ENCODE data around the gene ADK.

The ADK gene

DNA sequence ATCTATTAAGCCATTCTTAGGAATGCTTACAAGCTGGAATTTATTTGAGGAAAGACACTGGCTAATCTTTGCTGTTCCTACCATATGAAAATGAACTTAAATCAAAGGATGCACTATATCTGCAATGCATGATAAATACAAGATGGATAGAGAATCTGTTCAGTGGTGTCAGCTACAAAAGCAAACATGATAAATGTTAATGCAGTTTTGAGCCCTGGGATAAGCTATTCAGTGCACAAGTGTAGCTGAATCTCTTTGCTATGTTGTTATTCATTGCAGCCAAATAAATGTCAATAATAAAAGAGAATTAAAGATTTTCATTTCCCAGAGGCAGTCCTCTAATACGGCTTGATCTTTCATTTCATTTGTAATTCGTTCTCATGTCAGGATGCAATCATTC lies 451.6 kb downstream of the ADK start:
- no peak for DNase-seq (ENCODE audit: low spot score)

DNA sequence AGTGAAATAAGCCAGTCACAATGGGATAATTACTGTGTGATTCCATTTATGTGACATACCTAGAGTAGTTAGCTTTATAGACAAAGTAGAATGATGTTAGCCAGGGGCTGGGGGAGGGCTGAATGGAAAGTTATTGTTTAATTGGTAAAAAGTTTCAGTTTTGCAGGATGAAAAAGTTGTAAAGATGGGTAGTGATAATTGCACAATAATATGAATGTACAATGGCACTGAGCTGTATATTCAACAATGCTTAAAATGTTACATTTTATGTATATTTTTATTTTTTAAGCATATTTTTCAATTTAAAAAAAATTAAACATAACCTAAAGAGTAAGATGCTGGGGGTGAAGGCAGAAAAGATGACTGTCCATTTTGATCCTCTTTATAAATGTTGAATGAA lies 459.3 kb downstream of the ADK start:
- no peak for DNase-seq (ENCODE audit: low spot score)

DNA sequence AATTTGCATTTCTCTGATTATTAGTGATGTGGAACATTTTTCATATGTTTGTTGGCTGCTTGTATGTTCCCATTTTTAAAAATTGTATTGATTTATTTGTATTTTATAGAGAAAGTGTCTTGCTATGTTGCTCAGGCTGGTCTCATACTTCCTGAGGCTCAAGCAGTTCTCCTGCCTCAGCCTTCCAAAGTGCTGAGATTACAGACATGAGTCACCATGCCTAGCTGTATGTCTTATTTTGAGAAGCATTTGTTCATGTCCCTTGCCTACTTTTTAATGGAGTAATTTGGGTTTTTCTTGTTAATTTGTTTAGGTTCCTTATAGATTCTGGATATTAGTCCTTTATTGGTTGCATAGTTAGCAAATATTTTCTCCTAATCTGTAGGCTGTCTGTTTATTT lies 461.2 kb downstream of the ADK start:
- no peak for DNase-seq (ENCODE audit: low spot score)

DNA sequence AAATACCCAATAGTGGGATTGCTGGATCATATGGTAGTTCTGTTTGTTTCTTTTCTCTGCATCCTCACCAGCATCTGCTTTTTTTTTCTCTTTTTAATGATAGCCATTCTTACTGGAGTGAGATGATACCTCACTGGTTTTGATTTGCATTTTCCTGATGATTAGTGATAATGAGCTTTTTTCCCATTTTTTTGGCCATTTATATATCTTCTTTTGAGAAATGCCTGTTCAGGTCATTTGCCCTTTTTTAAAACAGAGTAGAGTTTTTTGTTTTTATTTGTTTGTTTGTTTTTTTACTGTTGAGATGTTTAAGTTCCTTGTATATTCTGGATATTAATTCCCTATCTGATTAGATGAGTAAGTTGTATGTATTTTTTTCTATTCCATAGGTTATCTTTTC lies 469.6 kb downstream of the ADK start:
- no peak for DNase-seq (ENCODE audit: low spot score)

DNA sequence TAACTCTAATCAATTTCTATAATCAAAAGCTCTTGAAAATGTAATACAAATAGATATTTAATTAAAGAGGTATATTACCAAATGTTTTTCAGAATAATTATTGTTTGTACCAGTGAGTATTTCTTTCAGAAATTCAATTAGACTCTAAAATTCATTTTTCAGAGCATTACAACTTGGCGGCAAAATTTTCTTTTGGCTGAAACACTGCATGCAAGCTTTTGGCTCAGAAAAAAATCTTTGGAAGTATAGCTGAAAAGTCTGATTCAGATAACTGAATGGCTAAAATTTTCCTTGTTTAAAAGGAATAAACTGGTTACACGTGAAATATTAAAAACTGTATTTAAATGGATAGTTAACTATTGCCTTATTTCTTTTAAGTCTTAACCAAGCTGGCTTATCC lies 472.8 kb downstream of the ADK start:
- no peak for DNase-seq (ENCODE audit: low spot score)

DNA sequence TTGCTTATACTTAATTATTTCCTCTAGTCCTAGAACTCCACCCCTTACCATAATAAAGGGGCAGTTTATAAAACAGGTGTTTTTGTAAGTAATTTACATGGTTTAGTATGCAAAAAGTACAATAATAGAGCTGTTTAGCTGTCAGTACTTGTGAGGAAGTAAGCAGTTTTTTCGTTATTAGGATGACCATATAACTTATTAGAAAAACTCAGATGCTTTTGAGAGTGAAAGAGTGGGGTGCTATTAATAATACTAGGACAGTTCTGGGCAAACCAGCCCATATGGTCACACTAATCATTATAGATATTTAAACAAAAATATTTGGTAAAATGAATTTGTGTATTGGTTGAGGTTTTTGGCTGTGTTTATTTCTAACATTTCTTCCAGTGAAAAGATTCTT lies 473.5 kb downstream of the ADK start:
- DNase-seq (ENCODE audit: low spot score) = no peak

DNA sequence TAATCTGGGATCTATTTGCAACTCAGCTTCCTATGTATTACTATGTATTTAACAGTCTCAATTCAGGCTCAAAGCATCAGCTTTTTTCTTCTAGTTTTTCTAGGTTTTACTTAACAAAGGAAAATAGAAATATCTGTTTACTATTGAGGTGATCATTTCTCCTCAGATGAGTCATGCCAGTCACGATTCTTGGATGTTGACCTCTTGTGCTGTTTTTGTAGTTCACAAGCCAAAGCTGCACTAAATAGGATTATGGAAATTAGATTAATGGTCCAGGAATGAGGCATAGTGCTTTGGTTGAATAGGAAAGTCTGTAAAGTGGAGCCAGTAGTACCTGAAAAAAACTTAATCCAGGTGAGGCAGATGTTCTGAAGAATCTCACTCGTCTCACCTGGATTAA lies 477.1 kb downstream of the ADK start:
- DNase-seq (ENCODE audit: low spot score) = no peak

DNA sequence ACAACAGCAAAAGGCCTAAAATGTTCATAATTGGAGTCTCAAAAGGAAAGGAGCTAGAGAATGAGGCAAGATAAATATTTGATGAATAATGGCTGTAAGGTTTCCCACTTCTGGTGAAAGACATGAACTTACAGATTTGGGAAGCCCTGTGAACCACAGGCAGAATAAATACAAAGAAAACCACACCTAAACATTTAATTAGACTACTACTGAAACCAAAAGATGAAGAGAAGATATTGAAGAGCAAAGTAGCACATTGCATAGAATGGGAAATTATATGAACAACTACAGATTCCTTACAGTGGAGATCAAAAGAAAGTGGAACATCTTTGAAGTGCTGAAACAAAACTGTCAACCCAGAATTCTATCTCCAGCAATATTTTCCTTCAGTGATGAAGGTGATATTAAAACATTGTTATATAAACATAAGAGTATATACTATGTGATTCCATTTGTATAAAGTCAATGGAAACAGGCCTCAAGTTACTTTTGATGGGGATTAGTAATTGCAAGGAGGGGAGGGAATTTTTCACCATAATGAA lies 484.0 kb downstream of the ADK start:
- DNase-seq (ENCODE audit: low spot score) = no peak

DNA sequence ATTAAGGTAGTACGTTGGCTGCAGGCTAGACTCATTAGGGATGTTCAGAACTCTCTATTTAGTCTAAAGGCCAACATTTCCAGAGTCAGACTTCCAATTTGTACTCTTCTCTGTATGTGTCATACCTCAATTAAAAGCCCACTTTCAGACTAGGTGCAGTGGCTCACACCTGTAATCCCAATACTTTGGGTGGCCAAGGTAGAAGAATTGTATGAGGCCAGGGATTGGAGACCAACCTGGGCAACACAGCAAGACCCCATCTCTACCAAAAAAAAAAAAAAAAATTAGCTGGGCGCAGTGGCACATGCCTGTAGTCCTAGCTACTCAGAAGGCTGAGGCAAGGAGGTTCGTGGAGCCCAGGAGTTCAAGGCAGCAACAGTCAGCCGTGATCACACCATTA lies 484.6 kb downstream of the ADK start:
- no peak for DNase-seq (ENCODE audit: low spot score)

DNA sequence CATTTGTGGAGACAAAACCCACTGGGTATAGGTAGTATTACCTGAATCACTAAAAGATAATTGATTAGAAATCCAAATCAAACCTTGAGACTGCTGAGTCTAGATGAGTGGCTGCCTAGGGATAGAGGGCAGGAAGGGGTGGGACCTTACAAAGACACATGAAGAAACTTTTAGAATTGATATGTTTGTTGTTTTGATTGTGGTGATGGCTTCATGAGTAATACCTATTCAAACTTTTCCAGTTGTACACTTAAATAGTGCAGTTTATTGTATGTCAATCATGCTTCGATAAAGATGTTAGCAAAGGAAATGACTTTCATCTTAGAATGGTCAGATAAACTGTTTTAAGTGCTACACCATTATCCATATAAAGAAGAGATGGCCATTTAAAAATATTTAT lies 486.7 kb downstream of the ADK start:
- no peak for DNase-seq (ENCODE audit: low spot score)

DNA sequence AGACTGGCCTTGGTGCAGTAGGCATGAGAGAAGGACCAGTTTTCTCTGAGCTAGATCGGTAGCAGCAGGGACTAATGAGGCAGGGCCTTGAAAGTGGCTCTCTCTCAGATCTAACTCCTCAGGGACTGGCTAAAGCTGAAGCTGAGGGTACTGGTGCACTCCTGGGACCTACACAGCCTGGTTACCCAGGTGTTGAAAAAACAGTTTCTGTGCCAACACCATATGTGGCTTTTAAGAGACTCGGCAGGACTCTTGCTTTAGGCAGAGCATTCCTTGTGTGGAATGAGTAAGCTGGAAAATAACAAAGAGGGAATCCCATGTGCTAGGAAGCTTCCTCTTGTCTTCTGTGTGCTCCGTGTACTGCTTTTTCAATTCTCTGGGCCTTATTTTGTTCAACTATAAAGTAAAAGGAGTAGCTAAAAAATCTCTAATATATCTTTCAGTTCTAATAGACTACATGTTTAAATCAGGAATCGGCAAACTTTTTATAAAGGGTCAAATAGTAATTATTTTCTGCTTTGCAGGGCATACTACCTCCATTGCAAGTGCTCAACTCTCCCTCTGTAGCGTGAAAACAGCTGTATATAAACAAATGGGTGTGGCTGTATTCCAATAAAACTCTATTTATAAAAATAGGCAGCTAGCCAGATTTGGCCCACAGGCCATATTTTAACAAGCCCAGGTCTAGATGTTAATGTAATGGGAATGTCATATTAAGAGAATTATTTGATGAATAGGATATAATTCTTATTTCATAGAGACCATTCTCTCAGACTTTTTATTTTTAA lies 489.3 kb downstream of the ADK start:
- DNase-seq (ENCODE audit: low spot score) = peak; percentile 26

DNA sequence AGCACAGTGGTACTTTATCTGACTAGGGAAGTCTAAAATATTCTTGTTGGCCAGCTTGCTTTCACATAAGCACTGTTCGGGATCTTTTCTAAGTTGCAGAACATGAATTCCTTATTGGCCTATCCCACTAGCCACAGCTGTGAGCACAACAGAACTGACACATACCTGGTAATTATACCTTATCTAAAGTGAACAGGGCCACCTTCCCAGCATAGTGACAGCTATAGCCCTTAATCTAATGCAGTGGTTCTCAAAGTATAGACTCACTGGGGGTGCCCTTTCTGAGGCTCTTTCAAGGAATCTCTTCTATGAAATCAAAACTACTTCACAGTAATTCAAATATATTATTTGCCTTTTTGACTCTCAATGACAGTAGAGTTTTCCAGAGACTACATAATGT lies 490.6 kb downstream of the ADK start:
- DNase-seq (ENCODE audit: low spot score) = no peak

DNA sequence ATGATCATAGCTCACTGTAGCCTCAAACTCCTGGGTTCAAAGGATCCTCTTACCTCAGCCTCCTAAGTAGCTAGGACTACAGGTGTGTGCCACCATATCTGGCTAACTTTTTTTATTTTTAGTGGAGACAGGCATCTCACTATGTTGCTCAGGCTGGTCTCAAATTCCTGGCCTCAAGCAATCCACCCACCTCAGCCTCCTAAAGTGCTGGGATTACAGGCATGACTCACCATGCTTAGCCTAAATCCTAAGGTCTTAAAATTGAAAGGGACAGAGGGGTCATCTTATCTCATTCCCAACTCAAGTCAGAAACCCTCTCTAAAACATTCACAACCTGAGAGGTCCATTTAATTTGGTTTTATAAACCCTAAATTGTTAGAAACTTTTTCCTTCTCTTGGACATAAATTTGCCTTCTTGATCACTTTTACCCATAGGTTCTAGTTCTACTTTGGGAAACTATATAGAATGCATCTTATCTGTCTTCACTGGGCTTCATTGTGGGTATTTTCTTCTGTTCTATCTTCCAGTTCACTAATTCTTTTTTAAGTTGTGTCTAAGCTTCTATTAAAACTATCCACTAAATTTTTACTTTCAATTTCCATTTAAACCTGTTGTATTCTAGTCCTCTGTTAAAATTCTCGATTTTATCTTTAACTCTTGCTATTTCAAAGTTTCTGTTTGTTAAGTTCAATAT lies 492.0 kb downstream of the ADK start:
- no peak for DNase-seq (ENCODE audit: low spot score)

DNA sequence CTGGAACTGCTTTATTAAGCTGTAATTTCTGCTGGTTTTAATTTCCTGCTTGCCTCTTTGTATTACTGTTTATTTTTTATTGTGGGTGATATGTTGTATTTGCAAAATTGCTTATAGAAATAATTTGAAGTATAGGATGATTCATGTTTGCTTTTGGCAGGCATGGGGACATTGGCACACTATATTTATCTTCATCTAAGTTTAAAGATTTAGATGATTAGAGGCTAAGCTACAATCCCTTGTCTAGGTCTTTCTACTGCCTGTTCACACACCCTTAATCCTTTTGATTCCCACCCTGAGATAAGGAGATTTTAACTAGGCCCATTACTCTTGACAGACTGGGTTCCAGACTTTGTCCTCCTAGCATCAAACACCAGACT lies 492.6 kb downstream of the ADK start:
- no peak for DNase-seq (ENCODE audit: low spot score)

DNA sequence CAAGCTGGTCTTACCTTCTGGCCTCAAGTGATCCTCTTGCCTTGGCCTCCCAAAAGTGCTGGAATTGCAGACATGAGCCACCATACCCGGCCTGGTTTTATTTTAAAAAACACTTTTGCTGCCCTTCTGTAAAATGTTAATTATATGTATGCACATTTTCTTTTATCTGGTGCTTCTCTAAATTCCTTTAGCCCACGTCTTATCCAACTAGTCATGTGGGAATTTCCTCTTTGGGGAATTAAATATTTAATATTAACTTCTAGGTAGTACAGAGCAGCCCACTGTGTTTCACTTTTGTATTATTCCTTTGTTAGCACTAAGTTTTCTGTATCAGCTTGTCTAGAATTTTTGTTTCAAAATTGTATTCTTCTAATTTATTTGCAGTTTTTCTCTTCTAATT lies 493.7 kb downstream of the ADK start:
- no peak for DNase-seq (ENCODE audit: low spot score)

DNA sequence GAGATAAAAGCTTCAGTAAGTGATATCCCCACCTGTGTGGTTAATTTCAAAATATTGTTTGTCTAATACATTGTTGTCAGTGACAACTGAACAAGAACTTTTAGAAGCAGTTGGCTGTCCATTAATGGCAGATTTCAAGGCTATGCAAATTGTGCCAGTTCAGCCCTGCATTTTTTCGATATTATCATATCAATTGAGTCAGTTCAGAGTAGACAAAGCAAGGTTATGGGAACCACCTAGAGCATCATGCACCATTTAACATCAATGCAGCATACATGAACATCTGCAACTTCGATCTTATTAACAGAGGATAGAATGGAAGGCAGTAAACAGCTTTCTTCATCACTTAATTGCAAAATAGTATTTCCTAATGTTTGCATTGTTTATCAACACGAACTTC lies 494.7 kb downstream of the ADK start:
- DNase-seq (ENCODE audit: low spot score) = no peak

DNA sequence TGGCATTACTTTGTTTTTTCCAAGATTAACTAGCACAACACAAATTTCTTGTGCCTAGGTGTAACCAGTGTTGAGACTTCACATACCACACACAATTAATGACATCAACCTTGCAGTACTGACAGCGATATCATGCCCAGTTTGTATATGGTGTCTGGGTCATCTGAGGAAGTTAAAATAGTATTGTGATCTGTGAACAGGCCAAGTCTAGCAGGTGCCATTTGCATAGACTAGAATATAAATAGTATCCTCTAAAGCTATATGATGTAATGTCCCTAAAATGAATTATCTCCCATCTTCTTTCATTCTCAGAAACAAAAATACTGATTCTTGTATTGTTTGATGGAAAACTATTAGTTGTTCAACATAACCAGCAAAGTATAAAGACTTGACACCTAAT lies 499.6 kb downstream of the ADK start:
- no peak for DNase-seq (ENCODE audit: low spot score)

DNA sequence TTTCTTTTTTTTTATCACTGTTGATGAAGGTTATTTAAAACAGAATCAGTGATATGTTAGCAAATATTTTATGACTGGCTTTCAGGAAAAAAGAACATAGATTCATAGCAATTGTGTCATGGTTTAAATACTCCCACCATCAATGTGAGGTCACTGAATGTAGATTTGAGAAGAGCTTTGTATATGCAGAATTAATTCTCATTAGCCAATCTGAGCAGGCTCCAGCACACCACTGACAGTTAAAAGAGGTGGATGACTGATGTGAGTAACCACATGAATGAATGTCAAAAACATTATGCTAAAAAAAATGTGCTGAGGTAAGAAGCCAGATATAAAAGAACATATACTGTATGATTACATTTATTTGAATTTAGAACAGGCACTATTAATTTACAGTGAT lies 500.5 kb downstream of the ADK start:
- DNase-seq (ENCODE audit: low spot score) = no peak

DNA sequence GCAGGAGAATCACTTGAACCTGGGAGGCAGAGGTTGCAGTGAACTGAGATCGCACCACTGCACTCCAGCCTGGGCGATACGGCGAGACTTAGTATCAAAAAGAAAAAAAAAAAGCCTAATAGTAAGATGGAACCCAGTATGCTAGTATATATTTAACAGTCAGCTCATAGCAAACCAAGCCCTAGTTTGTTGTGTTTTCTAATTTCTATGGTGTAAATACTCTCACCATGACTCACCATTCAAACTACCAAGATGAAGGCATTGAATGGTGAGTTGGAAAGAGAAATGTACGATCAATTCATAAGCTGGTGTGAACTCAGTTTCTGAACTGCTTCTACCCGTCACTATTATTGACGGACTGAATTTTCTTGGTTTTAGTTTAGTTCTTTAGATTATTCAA lies 501.6 kb downstream of the ADK start:
- DNase-seq (ENCODE audit: low spot score) = no peak

DNA sequence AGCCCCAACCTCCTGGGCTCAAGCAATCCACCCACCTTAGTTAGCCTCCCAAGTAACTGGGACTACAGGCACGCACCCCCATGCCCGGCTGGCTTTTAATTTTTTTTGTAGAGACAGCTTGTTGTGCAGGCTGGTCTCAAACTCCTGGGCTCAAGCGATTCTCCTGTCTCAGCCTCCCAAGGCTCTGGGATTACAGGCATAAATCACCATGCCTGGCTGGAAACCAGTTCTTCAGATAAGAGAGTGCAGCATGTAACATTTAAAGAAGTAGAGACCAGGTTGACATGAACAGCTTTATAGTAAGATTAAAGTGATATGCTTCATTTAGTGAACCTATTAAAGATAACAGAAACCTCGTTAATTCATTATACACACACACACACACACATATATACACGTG lies 507.5 kb downstream of the ADK start:
- no peak for DNase-seq (ENCODE audit: low spot score)

DNA sequence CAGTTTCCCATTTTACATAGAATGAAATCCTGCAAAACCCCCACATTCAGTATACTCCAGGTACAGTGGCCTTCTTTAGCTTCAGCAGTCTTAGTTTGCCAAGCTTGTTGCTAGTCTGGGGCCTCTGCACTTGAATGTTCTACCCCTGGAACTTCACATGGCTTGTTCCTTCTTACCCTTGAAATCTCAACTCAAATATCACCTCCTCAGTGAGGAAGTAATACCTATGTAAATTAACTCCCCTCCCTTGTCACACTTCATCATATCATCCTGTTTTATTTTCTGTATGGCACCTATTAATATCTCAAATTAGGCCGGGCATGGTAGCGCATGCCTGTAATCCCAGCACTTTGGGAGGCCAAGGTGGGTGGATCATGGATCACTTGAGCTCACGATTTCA lies 511.6 kb downstream of the ADK start:
- no peak for DNase-seq (ENCODE audit: low spot score)

DNA sequence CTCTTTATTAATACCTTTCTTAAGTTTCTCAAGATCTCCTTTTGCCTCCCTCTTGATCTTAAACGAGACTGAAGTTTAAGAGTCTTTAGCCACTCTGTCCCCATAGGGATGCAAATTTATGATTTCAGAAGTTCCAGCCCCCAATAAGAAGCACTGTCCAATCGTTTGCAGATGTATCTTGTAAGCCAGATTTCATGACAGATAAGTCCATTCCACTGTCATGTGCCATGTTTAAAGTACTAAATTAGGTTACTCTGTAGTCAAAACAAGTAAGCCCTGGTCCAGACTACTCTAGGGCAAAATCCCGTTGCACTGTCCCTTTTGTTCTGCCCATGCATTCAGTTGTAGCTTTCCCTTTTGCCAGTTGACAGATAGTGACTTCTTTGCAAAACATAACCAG lies 518.2 kb downstream of the ADK start:
- no peak for DNase-seq (ENCODE audit: low spot score)

DNA sequence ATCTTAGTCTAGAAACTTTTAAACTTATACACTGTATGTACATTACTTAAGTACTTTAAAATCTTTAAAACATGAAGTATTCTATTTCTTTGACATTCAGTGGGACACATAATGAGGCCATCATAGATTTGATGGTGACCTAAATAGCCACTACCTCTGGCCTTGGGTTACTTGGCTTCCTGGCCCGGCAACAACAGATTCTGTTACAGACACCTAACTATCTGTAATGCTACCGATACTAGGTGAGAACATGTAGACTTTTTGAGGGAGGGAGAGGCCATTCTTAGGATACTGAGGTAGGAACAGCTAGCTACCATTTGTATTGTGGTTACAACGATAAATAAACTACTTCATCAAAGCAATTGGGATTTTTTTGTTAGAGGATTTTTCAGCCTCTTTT lies 520.7 kb downstream of the ADK start:
- no peak for DNase-seq (ENCODE audit: low spot score)
